Omental fat pad (tissue), 4 donors: ENCODE data around the gene ARPC5. TPM values are rescaled to one million over a fixed set of nuclear protein-coding genes. Genes with fewer than 3 reads are reported as not detected.

Experiments used
- ATAC-seq: fragments of 150-250 bp; one replicate; pipeline ENCODE4 v1.9.1; 2016; ENCODE audit warnings: mild to moderate bottlenecking, moderate library complexity; ENCODE audit not compliant: low FRiP score
- DNase-seq: peaks from one replicate; pipeline ENCODE4 v3.0.0-alpha.2; 2019; ENCODE audit warnings: low spot score
- CTCF ChIP-seq, 3 donors: fragments of 450-650 bp; IDR thresholded peaks; one replicate each; pipeline ENCODE4 v1.5.1; 2016 to 2017; ENCODE audit warnings: antibody characterized with exemption in 3 of 3, mild to moderate bottlenecking in 3 of 3, moderate library complexity in 2 of 3
- total RNA-seq, 4 donors: library from RNA; depleted of rRNA; stranded (reverse); fragments of >200 nt; gene quantifications; one replicate each; pipeline ENCODE4 v1.1.0, GENCODE V29; 2016

Gene ARPC5
- total RNA-seq, 4 donors from 2014 or later, result 68.7 to 99.2 (median 90.2) TPM

- no peak for TF ChIP-seq CTCF (IDR thresholded peaks at IDR 0.05)
- no peak for ATAC-seq
- no peak for DNase-seq
Measured at GRCh38 chr1:183674886-183675285, 39.3 kb upstream of the ARPC5 start.

- no peak for TF ChIP-seq CTCF (IDR thresholded peaks at IDR 0.05)
- DNase-seq (no peak), ATAC-seq (no peak)
Measured at GRCh38 chr1:183674339-183674738, 38.8 kb upstream of the ARPC5 start.

- TF ChIP-seq CTCF (IDR thresholded peaks at IDR 0.05), result no peak
- no peak for DNase-seq
- ATAC-seq, result no peak
Measured at GRCh38 chr1:183673605-183674323, 38.2 kb upstream of the ARPC5 start.

- ATAC-seq, result no peak
- TF ChIP-seq CTCF (IDR thresholded peaks at IDR 0.05), result no peak
Measured at GRCh38 chr1:183670169-183670568, 34.6 kb upstream of the ARPC5 start.

GRCh38 chr1:183656355-183656754 lies 20.8 kb upstream of the ARPC5 start:
- ATAC-seq, result no peak
- no peak for TF ChIP-seq CTCF (IDR thresholded peaks at IDR 0.05)
- DNase-seq, result no peak

More at GRCh38 chr1:183670169-183670568, 34.6 kb upstream of the ARPC5 start:
- no peak for DNase-seq

- peak; percentile 92 for ATAC-seq
- peak in 1 of 3 donors; percentile 71 for TF ChIP-seq CTCF (IDR thresholded peaks at IDR 0.05)
- DNase-seq, result peak; percentile 94
Measured at GRCh38 chr1:183655562-183656075, 20.0 kb upstream of the ARPC5 start.

GRCh38 chr1:183654706-183655105 lies 19.1 kb upstream of the ARPC5 start:
- DNase-seq (no peak), ATAC-seq (no peak)
- no peak for TF ChIP-seq CTCF (IDR thresholded peaks at IDR 0.05)
